Body of pancreas (tissue), 4 donors: ENCODE data around the gene FGD3. TPM values are rescaled to one million over a fixed set of nuclear protein-coding genes. Genes with fewer than 3 reads are reported as not detected.

Experiments
- ATAC-seq: fragments of 150-250 bp; one replicate; pipeline ENCODE4 v1.9.1; 2016
- DNase-seq, 4 donors: peaks; one replicate each; pipeline ENCODE4 v3.0.0-alpha.2; 2019
- H3K27ac ChIP-seq, 4 donors: fragments of 200-600 bp; sonication (generic); 1 replicate in 3 of 4; 2 replicates in 1 of 4; pipeline versions ENCODE4 v1.5.1 to v1.6.1; 2016 to 2019; ENCODE audit warnings: mild to moderate bottlenecking in 1 of 4, mixed read lengths in 1 of 4, moderate library complexity in 1 of 4
- H3K27me3 ChIP-seq, 2 donors: fragments of 200-600 bp; sonication (generic); one replicate each; pipeline ENCODE4 v1.6.0; 2016; ENCODE audit warnings: mild to moderate bottlenecking in 1 of 2
- H3K36me3 ChIP-seq, 2 donors: fragments of 200-600 bp; sonication (generic); replicated peaks in 1 of 2; 2 replicates each; pipeline ENCODE4 v1.5.1; 2016; ENCODE audit warnings: low read depth in 2 of 2; ENCODE audit not compliant: insufficient read depth in 1 of 2
- H3K4me1 ChIP-seq: fragments of 200-600 bp; sonication (generic); one replicate; pipeline ENCODE4 v1.6.0; 2016
- H3K4me3 ChIP-seq, 2 donors: fragments of 200-600 bp; sonication (generic); 1 replicate in 1 of 2; 2 replicates in 1 of 2; pipeline ENCODE4 v1.5.1; 2016 to 2019
- H3K9me3 ChIP-seq, 3 donors: fragments of 200-600 bp; sonication (generic); 1 replicate in 2 of 3; 2 replicates in 1 of 3; pipeline ENCODE4 v1.5.1; 2016
- POLR2A ChIP-seq, 3 donors: fragments of 450-650 bp; IDR thresholded peaks; one replicate each; pipeline ENCODE4 v1.6.1; 2016; ENCODE audit warnings: antibody characterized with exemption in 3 of 3, mild to moderate bottlenecking in 2 of 3
- WGBS, 2 donors: methylation state at CpG; one replicate each; pipeline ENCODE4 v1.1.5; 2017; 5-methylcytosine and 5-hydroxymethylcytosine counted together
- intact Hi-C: fragments of 100-400 bp; cut with DNase I; formaldehyde crosslinking; loops from one replicate; pipeline ENCODE4 v1.15.1; 2023
- total RNA-seq, 2 donors: library from RNA; depleted of rRNA; stranded (reverse); fragments of >200 nt; gene quantifications; one replicate each; pipeline ENCODE4 v1.1.0, GENCODE V29; 2016
- TF ChIP-seq, protein P1 (sequence below), 7 experiments: fragments of 450-650 bp in 4 of 7; fragments of 200-600 bp in 3 of 7; sonication (generic) in 3 of 7; IDR thresholded peaks; one replicate each; pipeline ENCODE4 v1.5.1; 2016 to 2019; ENCODE audit warnings: antibody characterized with exemption in 7 of 7

The FGD3 gene
- total RNA-seq, 2 donors from 2014 or later: 12.2 to 13.2 TPM

DNA sequence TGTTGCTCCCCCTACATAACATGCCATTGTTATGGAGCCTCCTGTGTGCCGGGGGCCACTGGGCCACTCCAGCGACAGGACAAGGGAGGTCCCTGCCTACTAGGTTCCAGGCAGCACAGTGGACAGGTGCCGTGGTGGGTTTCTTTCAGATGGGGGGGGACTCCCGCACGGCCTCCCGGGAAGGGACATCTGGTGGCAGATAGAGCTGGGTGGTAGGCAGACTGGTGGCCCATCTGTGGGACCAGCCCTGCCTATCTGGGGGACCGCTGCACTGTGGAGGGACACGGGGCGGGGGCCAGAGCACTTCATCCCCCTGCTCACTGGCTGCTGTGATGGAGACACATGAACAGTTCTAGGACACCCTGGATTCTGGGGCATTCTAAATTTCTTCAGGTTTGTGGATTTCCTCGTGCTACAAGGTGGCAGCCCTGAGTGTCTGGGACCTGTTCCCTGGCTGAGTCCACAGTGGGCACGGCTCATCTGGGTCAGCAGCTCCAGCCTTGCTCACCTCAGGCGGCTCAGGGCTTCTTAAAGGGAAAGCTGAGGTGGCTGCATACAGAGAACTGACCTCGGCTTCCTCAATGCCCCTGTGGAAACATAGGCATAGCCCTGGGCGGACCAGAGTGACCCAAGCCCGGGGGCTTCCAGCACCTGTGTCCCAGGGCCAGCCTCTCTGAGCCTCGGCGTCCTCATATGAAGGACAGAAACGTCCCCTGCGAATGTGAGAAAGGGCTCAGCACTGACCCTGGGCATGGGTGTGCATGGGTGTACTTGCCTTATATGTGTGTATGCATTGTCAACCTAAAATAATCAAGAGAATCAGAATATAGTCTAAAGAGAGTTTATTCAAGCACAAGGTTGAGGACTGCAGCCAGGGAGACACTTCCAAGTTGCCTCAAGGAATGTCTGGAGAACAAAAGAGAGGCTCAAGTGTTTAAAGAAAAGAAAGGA, 22.5 kb downstream of the FGD3 start:
- Histone ChIP-seq H3K9me3 (no peaks in the 10 kb centered on the region), H3K4me3 (no peak overlapping the region), H3K36me3 (no peaks in the 10 kb centered on the region), H3K27me3 (no peaks in the 10 kb centered on the region), H3K27ac (no peak overlapping the region), H3K4me1 (peaks cover 14% of the 10 kb centered on the region)
- ATAC-seq (no peak), DNase-seq (no peak)
- intact Hi-C loops: no loop called here
- TF ChIP-seq POLR2A (IDR thresholded peaks at IDR 0.05): no peak
- TF ChIP-seq, protein P1, sequence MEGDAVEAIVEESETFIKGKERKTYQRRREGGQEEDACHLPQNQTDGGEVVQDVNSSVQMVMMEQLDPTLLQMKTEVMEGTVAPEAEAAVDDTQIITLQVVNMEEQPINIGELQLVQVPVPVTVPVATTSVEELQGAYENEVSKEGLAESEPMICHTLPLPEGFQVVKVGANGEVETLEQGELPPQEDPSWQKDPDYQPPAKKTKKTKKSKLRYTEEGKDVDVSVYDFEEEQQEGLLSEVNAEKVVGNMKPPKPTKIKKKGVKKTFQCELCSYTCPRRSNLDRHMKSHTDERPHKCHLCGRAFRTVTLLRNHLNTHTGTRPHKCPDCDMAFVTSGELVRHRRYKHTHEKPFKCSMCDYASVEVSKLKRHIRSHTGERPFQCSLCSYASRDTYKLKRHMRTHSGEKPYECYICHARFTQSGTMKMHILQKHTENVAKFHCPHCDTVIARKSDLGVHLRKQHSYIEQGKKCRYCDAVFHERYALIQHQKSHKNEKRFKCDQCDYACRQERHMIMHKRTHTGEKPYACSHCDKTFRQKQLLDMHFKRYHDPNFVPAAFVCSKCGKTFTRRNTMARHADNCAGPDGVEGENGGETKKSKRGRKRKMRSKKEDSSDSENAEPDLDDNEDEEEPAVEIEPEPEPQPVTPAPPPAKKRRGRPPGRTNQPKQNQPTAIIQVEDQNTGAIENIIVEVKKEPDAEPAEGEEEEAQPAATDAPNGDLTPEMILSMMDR (IDR thresholded peaks at IDR 0.05): no peak
- WGBS, 2 donors: 71 to 73% methylated on average over 6 to 19 of the region's 19 CpGs

DNA sequence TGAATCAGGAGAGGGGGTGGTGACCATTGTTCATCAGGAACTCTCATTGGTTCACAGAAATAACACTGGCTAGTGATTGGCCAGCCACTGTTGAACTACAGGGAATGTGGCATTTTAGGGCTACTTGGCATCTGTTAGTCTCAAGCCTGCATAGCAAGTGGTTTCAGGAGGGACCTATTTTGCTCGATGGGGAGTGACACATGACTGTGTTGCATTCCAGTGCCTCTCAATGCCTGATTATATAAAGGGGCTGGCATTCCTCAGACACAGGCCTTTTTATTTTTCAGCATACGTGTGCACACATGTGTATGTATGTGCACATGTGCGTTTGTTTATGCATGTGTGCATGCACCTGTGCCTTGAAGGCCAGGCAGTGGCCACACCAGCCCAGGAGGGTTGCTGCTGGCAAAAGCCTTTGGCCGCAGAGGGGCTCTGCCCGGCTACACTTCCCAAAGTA, 23.2 kb downstream of the FGD3 start:
- no peaks in the 10 kb centered on the region for H3K9me3 ChIP-seq
- H3K4me3 ChIP-seq: no peak overlapping the region
- peaks cover 21% of the 10 kb centered on the region for H3K4me1 ChIP-seq
- no peaks in the 10 kb centered on the region for H3K27me3 ChIP-seq
- intact Hi-C loops: no loop called here
- ATAC-seq (no peak), DNase-seq (no peak)
- TF ChIP-seq, protein P1 (IDR thresholded peaks at IDR 0.05): no peak
- no peak for TF ChIP-seq POLR2A (IDR thresholded peaks at IDR 0.05)
- 56 to 72% methylated on average over 5 of the region's 5 CpGs for WGBS, 2 donors
- peak overlapping the region in 1 of 4 donors; percentile 21 for H3K27ac ChIP-seq
- H3K36me3 ChIP-seq: no peaks in the 10 kb centered on the region

DNA sequence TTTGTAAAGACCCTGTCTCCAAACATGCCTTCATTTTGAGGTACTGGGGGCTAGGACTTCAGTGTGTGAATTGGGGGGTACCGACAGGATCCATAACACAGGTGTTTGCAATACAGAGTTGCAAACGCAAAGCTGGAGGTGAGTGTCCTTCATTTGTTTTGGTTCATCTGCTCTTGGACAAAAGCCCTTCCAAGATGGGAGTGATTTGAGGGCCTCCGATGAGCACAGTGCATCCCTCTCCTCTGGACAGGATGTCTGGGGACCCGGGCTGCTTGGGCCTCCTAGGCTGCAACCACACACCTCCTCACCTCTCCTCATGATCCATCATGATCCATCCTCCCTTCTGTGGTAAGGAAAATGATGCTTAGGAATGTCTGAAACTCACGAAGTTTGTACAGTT, 23.8 kb downstream of the FGD3 start:
- Histone ChIP-seq H3K4me3 (no peak overlapping the region), H3K4me1 (peaks cover 27% of the 10 kb centered on the region), H3K36me3 (no peaks in the 10 kb centered on the region), H3K27ac (peak overlapping the region in 1 of 4 donors; percentile 21), H3K9me3 (no peaks in the 10 kb centered on the region), H3K27me3 (no peaks in the 10 kb centered on the region)
- no peak for ATAC-seq
- intact Hi-C loops: no loop called here
- no peak for TF ChIP-seq POLR2A (IDR thresholded peaks at IDR 0.05)
- TF ChIP-seq, protein P1 (IDR thresholded peaks at IDR 0.05): no peak
- DNase-seq: no peak
- 50 to 68% methylated on average over 4 to 5 of the region's 5 CpGs for WGBS, 2 donors

DNA sequence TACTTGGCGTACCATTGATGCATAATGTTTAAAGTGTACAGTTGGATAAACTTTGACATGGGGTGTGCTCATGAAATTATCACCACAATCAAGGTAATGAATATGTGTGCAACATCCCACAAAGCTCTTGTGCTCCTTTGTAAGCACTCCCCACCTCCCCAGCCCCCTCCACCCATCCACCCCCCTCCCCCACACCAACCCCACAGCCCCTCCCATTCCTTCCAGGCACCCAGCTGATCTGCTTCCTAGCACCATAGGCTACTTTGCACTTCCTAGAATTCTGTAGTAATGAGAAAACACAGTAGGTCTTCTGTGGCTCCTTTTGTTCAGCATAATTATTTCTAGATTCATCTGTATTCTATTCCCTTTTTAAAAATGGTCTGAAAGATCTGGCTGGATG, 24.5 kb downstream of the FGD3 start:
- 92 to 100% methylated on average over 1 of the region's 1 CpG for WGBS, 2 donors
- Histone ChIP-seq H3K9me3 (no peaks in the 10 kb centered on the region), H3K27ac (peak overlapping the region in 1 of 4 donors; percentile 86), H3K36me3 (no peaks in the 10 kb centered on the region), H3K4me3 (no peak overlapping the region), H3K27me3 (no peaks in the 10 kb centered on the region), H3K4me1 (peaks cover 34% of the 10 kb centered on the region)
- no peak for TF ChIP-seq POLR2A (IDR thresholded peaks at IDR 0.05)
- TF ChIP-seq, protein P1 (IDR thresholded peaks at IDR 0.05): no peak
- intact Hi-C loops: no loop called here
- DNase-seq (no peak), ATAC-seq (no peak)
